GM21619 (cell line): ENCODE results near the gene BICC1.

Experiments
- ATAC-seq: cut with Tn5 transposase; IDR thresholded peaks from one replicate; pipeline ENCODE4 v1.9.1; 2021; ENCODE audit not compliant: unreplicated experiment

BICC1 gene

DNA sequence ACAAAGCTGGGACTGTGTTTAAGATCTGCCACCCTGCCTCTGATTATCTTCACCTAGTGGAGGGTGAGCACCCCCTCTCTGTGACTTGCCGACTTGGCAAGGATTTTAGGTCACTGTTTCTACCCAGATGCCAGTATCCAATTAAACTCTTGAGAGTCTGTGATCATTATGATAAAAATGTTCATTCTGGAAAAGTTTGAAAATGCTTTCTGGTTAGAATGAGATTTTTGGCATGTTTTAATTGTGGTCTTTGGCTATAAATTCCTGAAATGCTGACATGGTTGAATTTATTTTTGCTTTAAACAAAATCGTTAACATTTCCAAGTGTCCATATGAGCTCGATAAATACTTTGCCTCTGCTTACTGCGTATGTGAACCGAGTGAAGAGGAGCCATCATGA lies 221.4 kb downstream of the BICC1 start:
- no peak for ATAC-seq

DNA sequence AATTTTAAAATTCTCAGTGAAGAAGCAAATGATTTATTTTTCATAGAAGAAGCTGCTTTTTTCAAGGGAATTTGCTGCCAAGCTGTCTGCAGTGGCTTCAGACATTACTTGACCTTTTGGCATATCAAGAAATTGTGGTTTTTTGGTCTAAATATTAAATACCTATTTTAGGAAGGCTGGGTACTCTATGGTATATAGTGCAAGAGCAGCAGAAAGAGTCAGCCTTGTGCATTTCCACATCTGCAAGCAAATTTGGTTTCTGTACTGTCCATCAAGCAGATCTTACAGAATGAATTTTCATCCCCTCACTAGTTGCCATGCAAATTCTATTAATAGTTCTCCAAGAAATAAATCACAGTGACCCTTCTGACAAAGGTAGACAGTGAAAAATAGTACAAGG lies 222.0 kb downstream of the BICC1 start:
- ATAC-seq: no peak

DNA sequence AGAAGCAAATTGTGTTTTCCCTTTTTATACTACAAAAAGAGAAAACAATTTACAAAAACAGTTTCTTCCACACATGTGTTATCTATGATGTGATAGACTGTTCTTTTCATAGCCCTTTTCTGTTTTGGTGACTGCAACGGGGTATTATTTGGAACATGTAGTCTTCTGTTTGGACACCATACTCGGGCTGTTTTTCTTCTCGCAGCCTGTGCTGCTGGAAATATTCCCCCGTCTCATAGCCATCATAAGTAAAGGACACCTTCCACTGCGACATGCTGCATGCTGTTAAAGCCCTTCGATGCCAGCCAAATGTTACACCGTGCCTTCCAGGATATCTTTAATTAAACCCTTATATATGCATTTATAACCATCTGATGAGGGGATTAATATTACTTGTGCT lies 222.4 kb downstream of the BICC1 start:
- no peak for ATAC-seq

DNA sequence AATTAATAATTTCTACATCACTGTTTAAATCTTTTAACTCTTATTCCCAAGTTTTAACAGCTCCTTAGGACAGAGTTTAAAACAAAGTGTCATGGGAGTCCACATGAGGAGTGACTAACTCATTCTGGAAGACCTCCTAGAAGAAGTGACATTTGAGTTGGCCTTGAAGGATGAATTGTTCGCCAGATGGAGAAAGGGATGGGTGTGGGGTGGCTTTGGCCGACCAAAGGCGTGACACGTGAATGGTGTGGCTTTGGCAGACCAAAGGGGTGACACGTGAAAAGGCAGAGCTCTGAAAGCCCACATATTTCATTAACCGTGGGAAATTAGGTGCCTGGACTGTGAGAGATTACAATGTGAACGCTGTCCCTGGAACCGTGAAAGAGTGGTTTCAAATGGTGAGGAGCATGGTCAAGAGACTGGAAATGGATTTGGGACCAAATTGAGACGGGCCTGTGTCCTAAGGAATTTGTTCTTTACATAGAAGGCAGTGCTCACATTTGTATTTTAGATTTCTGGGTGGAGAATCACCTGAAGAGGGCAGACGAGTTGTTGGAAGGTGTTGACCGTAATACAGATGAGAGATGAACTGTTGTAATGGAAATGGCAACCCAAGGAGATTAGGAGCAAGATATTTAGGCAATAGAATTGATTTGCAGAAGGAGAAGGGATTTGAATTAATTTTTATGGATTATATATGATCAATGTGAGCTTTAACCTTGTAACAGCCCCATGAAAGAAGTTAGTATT lies 228.1 kb downstream of the BICC1 start:
- ATAC-seq: no peak

DNA sequence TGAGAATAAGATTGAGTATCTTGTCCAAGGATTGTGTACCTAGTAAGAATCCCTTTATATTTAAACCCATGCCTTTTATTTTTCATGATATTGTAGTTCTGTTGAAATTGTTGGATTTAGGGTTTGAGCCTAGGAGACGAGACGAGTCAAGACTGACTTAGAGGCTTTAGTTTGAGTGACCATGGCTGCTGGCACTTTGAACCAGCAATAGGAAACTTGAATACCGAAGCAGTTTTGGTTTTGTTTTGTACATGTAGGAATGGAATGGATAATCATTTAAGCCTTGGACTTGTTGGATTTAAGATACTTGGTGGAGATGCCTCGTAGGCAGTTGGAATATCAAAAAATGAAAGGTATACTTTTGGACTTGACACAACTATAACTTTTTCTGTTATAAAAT lies 229.0 kb downstream of the BICC1 start:
- ATAC-seq: no peak

DNA sequence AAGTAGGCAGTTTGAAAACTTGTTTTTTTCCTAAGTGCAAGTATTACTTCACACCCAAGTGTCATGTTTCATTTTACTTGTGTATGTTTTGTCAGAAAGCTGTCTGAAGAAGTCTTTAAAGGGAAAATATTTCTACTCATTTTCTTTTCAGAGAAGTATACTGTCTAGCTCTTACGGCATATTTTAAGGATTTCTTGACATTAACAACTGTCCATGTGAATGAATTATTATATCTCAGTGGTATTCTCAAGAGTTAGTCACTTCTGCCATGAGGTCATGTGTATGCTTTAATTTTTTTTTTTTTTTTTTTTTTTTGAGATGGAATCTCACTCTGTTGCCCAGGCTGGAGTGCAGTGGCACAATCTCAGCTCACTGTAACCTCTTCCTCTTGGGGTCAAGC lies 229.5 kb downstream of the BICC1 start:
- ATAC-seq: no peak

DNA sequence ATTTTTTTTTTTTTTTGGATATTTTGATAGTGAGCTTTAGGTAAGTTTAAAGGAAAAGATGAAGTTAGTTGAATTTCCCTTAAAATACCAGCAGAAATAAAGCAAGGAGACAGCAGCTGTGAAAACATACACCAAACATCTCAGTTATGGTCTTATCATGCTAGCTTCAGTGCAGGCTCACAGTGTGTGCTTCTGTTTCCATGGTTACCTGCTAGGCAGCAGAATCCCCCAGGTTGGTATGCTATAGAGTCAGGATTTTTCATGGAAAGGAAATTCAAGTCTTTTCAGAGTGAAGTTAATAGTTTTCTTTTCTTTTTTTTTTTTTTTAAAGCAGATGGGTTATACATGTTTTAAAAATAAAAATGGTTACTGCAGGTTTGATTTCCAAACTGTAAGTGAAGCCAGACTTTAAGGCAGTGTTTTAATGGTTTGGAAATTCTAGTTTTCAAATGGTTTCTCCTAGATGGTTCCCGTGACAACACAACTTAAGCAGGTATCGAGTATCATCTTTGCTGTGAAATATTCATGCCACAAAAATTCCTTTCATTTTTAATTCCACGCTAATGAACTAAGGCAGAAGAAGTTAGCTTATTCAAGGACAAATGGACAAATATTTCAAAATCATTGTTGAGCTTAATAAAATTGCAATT lies 230.9 kb downstream of the BICC1 start:
- no peak for ATAC-seq

DNA sequence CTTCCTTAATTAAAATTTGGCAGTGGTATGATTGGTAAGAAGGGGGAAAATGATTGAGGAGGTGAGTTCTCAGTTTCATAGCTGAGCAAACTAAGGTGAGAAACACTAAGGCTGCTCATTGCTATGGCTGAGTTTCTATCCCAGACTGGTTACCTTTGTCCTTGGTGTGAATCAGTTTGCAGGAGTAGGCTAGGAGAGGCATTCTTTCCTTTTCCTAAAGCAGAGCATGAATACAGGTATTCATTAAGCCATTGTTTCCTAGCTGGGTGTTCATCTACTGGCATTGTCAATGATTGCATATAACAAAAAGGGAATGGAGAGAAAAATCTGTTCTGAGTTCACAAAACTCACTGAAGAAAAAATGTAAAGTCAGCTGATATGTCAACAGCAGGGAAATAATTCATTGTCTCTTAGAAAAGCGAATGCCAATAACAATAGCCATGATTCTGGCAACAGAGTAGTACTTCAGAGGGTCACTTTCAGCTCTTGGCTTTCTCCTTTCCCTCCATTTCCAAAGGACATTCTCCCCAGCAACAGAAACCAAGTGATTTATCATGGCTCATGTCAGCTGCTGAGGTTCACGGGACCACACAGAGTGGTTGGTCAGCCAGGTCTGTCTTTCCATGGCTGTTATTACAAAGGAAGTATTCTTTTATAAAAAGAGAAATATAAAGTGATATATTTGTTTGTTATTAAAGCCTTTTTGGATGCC lies 234.0 kb downstream of the BICC1 start:
- no peak for ATAC-seq

DNA sequence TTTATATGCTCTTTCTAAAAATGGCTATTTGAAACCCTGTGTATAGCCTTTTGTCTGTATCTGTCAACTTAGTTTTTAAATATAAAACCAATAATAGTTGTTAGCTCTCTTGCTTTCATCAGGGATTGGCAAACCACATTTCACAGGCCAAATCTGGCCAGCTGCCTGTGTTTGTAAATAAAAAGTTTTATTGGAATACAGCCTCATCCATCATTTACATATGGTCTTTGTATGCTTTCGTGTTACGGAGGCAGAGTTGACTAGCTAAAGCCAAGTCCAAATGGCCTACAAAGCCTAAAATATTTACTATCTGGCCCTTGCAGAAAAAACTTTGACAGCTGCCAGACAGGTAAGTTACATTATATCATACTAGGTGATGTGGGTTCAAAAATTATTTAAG lies 235.0 kb downstream of the BICC1 start:
- ATAC-seq: no peak

DNA sequence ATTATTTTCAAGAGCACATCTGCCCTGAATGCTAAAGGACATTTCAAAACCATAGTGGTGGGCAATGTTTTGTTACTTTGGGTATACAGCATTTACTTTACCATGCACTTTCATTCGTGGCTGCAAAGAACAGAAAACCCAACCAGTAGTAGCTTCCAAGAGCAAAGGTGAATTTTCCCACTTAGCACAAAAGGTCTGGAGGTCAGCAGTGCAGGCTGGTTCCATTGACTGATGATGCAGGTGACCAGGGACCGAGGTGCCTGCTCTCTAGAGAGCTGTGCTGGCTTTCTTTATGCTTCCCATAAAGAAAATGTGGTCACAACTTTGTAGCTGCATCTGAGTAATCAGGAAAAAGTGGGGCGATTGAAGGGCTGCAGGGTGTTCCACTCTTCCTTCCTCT lies 240.0 kb downstream of the BICC1 start:
- no peak for ATAC-seq

DNA sequence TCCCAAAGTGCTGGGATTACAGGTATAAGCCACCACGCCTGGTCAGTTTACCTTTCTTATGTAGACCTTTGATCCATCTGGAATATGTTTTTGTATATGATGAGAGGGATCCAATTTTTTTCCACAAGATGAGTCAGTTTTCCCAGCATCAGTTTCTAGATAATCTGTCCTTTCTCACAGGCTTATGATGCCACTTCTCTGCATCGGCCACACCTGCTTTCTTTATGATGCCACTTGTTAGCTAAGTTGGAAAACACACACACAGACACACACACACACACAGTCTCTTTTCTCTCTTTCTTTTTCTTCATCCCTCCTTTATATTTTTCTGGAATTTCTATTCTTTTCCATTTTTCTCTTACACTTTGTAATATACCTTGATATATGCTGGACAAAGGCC lies 240.8 kb downstream of the BICC1 start:
- no peak for ATAC-seq

DNA sequence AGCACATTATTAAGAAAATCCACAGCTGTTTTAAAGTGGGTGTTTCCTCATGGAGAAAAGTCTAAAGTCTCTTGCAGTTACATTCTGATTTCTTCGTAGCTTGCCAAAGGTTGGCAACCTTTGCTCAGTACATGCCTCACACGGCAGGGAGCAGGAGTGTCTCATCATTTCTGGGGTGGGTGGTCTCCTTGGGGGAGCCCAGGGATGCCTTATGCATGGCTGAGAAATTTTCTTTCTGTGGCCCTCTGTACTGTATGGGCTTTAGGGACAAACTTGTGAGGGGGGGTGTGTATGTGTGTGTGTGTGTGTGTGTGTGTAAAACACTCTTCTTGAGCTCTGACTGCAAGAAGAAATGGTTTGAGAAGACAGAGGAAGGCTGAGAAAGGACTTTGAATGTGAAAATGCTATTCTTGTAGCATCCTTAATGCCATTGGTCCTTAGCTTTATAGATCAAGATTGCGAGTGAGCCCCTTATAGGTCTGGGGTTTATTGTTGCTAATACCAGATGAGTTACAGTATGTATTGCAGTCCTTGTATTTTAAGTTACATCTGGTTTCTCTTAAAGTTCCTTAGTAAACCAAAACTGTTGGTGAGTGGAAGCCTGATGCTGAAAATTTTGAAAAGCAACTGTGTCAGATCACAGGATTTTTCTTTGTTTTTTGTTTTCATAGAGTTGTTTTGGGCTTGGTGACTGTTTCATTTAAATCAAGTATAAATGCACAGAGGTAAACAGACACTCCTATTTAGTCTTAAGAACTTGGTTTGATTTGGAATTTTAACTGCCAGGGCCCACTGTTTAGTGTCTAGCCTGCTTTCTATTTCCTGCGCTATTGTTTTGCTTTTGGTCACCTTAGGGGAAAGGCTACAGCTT lies 242.0 kb downstream of the BICC1 start:
- ATAC-seq: no peak

DNA sequence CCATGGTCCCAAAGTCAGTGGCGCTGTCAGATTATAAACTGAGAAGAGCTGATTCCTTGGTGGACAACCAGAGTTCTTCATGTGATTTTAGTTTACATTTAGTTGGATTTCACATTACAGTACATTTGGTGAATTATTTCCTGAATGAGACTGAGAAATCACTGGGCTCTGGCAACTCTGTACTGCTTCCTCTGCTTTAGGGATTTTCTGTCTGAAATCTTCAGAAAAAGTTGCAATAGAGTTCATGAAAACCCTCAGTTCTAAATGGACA lies 242.6 kb downstream of the BICC1 start:
- no peak for ATAC-seq

DNA sequence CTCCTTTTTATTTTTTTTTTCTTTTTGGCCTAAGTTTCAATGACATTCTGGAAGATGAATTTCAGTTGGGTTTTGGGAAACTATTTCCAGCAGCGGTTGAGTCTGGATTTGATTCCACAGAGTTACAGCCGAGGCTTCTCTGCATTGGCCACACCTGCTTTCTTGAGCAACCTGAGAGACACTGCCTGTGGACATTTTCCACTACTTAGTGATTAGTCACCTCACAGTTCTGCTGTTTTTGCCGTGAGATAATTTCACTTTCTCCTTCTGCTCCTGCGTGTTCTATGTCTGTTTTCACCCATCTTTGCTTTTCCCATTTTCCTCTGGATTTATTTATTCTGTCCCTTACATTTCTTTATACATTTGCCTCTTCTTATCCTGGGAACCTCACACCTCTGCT lies 243.0 kb downstream of the BICC1 start:
- ATAC-seq: no peak

DNA sequence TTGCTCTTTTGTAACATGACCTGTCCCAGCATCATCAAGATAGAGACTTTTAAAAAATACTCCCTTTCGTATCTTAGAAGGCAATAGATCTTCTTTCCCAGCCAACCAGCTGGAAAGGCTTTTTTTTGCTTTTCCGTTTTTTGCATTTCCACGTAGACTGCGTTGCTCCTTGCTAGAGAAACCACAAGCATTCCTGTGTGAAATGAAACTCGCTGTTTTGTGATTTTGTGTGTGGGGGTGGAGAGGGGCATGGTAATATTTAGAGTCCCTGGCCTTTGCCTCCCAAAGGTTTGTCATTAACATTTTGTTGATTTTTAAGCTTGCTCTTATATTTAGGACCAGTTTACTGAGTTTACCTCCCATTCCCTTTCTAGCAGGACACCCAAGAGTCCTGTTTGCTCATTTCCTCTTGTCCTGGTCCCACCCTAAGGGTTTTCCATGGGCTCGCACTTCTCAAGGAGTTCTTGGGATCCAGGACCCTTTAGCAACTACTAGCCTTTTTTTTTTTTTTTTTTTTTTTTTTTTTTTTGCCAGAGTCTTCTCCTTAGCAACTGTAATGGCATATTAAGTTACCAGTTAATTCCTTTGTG lies 243.6 kb downstream of the BICC1 start:
- no peak for ATAC-seq

DNA sequence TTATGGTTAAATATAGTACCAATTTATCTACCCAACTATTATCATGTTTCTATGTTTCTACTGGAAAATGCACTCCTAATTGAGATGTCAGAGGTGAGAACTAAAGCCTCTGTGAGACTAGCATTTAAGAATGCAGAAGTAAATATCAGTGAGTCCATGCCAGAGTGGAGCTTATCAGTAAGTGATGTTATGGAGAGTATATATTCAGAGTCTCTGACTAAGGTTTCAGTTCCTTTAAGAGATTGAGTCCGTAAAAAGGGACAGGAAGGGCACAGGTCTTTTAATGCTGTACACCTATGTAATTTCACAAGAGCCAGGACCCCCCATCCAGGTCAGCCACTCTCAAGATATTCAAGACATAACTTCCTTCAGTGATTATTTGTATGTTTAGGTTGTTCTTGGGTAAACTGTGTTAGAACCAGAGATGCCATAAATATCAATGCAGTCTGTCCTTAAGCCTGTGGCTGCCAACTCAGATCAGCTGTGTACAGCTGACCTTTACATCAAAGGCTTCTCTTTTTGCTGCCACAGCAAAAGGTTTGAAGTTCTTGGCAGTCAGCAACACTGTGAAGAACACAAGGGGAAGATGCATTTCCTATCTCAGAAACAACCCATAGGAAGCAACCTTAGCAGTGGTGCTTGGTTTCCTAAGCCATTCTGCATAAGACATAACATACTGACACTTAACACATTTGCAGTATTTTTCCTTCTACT lies 244.8 kb downstream of the BICC1 start:
- no peak for ATAC-seq

DNA sequence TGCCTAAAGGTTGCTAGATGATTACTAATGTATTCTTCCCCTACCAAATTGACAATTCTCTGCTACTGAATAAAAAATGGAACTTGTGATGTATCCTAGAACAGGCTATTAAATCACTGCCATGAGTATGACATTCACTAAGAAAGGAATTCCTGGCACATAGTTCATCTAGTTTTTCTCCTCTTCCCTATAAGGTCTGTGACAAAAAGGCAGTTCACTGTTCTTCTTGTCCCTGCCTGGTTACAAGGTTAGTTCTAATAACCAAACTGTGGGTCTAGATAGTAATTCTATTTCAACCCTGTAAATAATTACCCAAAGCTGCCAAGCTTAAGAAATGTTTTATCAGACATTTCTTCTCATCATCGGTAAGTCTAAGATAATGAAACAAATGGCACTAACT lies 245.6 kb downstream of the BICC1 start:
- ATAC-seq: no peak

DNA sequence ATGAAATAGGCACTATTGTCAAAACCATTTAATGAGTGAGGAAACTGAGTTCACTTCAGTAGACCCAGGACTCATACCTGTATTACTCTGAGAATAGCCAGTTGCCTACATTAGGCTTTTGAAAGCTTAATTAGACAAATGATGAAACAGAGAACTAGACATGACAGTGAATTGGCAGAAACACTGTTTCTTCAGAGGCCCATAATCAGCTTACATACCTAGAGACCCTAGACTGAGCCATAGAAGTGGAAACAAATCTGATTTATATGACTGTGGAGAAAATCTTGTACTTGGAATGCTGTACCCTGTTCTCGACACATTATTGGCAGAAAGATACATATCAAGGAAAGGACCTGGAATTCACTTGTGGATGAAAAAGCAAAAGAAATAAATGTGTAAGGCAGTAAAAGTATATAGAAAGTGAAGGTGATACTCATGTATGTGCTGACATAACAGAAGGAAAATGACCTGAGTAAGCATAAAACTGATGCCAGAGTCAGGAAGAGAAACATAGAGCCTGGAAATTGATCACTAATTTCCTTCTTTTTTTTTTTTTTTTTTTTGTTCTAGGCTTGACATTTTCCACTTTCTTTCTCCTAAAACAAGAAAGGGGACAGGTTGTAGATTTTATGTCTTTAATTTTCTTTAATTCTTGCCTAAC lies 251.5 kb downstream of the BICC1 start:
- no peak for ATAC-seq

DNA sequence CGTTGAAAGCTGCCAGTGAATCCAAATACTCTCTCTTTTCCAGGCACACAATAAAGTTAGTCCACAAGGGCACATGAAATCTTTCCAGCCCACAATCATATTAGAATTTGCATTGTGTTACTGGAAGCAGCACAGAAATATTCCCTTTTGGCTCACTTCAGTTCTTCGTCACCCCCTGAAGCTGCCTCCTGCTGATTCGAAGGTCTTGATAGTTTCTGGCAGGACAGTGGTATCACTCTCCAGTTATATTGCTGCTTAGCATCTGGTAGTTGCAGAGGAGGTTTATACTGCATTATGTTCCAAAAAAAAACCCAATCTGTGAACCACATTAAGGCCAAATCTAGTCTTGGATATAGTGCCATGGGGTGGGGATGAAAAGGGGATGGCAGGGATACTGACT lies 253.2 kb downstream of the BICC1 start:
- ATAC-seq: no peak

DNA sequence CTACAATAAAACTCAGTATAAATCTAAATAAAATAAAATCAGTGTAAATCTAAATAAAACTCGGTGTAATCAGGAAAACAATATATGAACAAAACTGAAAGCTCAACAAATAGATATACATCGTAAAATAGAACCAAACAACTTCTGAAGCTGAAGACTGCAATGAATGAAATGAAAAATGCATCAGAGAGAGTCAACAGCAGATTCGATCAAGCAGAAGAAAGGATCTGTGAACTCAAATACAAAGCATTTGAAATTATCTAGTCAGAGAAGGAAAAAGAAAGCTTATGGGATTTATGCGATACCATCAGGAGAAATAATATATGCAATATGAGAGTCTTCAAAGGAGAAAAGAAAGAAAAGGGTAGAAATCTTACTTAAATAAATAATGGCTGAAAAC lies 255.0 kb downstream of the BICC1 start:
- no peak for ATAC-seq
